ENCODE results near the gene HELZ. TPM values are rescaled to one million over a fixed set of nuclear protein-coding genes. Genes with fewer than 3 reads are reported as not detected.
"Not testable (repeated sequence)": the region's sequence is repeated elsewhere in the genome, so short reads cannot be mapped to it uniquely, and the experiment has no call there.

HELZ gene
- total RNA-seq, 1 experiment from 2014 or later = 75.0 TPM

DNA sequence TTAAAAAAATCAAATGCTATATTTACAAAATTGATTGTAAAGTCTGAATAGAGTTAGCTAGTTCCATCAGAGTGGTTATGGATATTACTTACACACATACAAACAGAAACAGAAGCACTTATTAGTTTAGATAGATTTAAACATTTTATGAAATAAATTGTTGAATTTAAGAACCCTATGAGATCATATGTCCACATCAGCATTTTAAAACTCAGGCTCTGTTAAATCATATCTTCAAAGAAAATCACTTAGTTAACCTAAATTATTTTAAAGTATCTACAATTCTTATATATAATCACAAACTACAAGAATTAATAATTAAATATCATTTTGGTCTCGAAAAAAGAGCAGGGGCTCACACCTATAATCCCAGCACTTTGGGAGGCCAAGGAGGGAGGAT lies 42.5 kb downstream of the HELZ start:
- in situ Hi-C loops (cut with HindIII; ENCODE audit: low sequenced_read_pairs) = no loop called here
- DNase-seq (ENCODE audit: low spot score) = no peak

DNA sequence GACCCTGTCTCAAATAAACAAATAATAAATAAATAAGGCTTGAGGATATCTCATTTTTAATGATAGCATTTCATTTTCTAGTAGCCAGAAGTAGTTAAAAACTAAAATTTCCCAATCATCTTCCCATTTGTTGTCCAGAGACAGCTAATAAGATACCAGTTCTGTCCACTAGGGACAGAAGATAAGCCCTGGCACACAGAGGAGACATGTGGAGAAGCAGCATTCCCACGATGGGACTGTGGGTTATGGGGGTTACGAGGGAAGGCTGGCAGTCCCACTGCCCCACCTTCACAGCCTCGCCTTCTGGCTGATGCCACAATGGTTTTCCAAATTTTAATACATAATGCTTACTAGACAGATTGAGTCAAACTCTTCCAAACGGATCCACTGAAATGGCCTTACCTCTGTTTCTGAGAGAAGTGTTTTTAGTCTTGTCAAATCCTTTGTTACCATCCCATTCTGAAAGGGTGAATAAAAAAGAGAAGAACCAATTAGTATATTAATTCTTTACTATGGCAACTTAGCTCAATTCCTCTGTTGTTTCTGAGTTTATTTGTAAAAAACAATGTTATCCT lies 44.2 kb downstream of the HELZ start:
- no peak for DNase-seq (ENCODE audit: low spot score)
- in situ Hi-C loops (cut with HindIII; ENCODE audit: low sequenced_read_pairs) = no loop called here

DNA sequence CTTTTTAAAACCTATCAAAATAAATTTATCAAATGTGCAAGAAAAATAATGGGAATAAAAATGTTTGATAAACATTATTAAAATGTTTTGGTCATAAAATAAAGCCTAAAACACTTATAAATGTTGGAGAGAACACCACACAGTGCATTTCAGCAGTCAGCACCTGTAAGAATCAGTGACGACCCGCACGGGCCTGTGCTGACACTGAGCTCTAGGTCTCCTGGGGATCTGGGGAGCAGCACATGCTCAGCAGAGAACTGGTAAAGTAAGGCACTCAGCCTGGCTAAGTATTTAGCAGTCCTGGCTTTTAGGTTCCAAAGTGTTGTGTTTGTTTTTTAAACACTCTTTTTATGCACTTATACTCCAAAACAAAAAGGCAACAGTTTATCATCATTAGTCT lies 46.9 kb downstream of the HELZ start:
- in situ Hi-C loops (cut with HindIII; ENCODE audit: low sequenced_read_pairs) = no loop called here

DNA sequence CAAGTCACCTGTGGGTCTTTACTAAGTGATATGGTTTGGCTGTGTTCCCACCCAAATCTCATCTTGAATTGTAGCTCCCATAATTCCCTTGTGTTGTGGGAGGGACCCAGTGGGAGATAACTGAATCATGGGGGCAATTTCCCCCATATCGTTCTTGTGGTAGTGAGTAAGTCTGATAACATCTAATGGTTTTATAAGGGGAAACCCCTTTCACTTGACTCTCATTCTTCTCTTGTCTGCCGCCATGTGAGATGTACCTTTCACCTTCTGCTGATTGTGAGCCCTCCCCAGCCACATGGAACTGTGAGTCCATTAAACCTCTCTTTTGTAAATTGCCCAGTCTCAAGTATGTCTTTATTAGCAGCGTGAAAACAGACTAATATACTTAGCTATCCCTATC lies 48.0 kb downstream of the HELZ start:
- in situ Hi-C loops (cut with HindIII; ENCODE audit: low sequenced_read_pairs); DNase-seq (ENCODE audit: low spot score): not testable (repeated sequence)

More for the DNA sequence above, 46.9 kb downstream of the HELZ start:
- DNase-seq (ENCODE audit: low spot score) = no peak

DNA sequence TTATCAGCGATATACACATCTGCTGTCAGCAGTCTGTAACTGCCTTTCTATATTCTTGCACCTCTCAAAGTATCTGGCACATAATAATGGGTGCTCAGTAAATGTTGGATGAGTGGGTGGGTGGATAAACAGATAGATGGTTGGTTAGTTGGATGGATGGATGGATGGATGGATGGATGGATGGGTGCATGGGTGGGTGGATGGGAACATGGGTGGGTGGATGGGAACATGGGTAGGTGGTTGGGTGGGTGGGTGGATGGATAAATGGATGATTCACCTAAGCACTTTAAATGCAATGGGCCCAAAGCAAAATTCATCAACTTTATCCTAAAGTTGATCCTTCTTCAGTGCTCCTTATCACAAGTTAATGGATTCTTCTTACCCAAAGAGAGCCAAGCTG lies 48.6 kb downstream of the HELZ start:
- in situ Hi-C loops (cut with HindIII; ENCODE audit: low sequenced_read_pairs) = no loop called here
- DNase-seq (ENCODE audit: low spot score) = no peak

DNA sequence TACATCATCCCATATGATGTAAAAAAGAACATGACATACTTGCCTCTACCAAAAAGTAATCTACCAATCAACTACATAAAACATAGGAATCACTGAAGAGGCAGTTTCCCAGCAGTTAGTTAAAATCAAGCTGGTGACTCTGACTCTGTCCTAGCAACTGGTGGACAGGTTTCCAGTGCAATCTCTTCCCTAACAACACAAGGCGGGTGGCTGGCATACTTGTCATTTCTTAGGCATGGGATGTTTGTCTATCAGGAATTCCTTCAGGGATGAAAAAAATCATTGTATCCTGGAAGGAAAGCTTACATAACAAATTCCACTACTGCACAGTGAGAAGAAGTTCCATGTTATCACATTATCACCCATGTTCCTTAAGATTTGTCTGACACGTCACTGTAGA lies 50.9 kb downstream of the HELZ start:
- no peak for DNase-seq (ENCODE audit: low spot score)
- in situ Hi-C loops (cut with HindIII; ENCODE audit: low sequenced_read_pairs) = no loop called here

DNA sequence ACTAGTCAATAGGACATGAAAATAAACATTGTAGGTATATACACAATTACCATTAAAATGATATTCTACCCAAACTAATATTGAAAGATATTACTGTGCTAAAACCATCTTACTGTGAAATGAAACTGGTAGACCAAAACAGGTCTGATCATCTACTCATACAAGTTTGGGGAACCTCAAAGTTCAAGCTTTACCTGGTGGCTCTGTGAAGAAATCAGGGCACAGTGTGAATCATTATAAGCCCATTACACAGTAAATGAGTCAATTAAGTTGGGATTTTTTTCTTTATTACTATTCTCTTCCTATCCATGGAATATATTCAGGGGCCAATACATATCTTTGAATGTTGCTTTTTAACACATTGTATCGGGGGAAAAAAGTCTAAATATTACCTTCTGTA lies 57.1 kb downstream of the HELZ start:
- no peak for DNase-seq (ENCODE audit: low spot score)
- in situ Hi-C loops (cut with HindIII; ENCODE audit: low sequenced_read_pairs) = no loop called here

DNA sequence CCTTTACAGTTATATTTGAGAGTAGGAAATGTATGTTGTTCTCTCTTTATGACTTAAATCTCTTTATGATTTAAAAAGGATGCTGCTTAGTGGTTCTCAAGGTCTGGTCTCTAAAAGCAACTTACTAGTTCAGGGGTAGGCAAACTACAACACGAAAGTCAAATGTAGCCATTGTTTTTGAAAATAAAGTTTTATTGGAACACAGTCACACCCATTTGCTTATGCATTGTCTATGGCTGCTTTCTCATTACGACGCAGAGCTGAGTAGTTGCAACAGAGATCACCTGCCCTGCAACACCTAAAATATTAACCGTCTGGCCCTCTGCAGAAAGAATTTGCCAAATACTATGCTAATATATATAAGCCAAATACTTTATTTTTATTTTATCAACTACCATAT lies 58.2 kb downstream of the HELZ start:
- DNase-seq (ENCODE audit: low spot score) = no peak
- in situ Hi-C loops (cut with HindIII; ENCODE audit: low sequenced_read_pairs) = no loop called here

DNA sequence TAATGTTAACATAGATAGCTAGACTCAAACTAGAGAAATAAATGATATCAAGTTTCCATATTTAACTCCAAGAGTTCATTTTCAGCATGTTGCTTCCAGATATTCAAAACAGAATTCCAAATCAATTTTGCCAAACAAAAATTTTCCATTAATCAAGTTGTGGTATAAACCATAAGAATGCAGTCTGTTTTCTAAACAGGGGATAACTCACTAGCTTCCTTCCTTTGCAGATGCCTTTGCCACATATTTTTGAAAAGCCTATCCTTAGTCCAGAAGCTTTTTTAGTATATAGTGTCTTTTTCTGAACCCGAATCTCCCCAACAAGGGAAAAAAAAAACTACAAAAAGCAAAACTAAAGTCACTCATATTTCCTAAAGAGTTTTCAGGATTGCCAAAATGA lies 61.5 kb downstream of the HELZ start:
- DNase-seq (ENCODE audit: low spot score) = no peak
- in situ Hi-C loops (cut with HindIII; ENCODE audit: low sequenced_read_pairs) = no loop called here

DNA sequence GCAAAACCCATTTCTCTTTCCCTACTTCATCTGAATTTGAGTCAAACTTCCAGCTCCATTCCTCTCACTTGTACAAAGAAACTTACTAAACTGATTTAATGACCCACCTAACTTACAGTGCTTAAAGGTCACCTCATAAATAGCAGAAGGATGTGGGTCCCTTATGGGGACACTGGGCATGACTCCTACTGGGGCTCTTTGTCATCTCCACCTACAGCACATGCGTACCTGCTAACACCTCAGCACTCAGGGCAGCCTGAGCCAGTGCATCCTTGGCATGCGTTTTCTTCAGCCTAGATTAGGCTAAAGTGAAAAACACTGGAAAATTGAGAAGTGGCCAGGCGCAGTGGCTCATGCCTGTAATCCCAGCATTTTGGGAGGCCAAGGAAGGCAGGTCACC lies 63.2 kb downstream of the HELZ start:
- no peak for DNase-seq (ENCODE audit: low spot score)
- in situ Hi-C loops (cut with HindIII; ENCODE audit: low sequenced_read_pairs) = no loop called here

DNA sequence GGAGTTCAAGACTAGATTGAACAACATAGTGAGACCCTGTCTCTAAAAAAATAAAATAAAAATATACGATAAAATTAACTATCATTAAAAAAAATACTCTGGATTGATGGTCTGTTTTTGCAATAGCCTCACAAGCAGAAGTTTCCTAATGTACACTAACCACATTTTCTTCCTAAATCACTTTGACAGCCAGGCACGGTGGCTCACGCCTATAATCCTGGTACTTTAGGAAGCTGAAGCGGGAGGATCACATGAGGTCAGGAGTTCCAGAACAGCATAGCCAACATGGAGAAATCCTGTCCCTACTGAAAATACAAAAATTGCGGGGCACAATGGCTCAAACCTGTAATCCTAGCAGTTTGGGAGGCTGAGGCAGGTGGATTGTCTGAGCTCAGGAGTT lies 64.7 kb downstream of the HELZ start:
- no peak for DNase-seq (ENCODE audit: low spot score)
- in situ Hi-C loops (cut with HindIII; ENCODE audit: low sequenced_read_pairs) = no loop called here

DNA sequence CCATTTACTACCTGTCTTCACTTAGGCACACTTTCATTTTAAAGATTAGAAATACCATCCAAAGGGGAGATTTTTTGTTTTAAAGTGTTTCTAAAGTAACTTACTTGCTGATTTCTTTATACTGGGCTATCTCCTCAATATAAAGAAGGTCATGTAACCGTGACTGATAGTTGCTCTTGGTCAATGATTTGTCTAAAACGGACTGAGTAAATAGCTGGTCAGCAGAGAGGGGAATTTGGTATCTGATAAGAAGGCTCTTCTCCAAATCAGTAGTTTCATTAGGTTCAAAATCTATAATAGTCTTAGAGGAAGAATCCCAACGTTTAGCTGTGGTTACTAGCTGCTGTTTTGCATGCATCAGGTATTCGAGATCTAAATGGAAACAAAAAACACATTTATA lies 66.4 kb downstream of the HELZ start:
- in situ Hi-C loops (cut with HindIII; ENCODE audit: low sequenced_read_pairs) = no loop called here
- DNase-seq (ENCODE audit: low spot score) = no peak

DNA sequence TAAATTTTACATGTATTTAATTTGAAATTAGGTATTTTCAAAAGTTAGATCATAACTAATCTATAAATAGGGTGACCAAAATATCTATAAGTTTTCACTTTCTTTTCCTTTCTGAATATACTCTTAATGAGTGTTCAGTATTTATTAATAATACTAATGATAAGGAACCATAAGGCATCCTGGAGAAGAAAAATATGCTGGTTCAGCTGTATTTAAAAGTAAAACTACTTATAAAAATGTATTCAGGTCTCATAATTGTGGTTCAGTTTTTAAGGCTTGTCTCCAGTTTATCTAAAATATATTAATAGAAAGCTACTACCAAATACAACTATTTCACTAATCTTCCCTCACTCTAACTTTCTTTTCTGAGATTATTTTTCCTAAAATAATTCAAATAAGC lies 67.3 kb downstream of the HELZ start:
- in situ Hi-C loops (cut with HindIII; ENCODE audit: low sequenced_read_pairs) = no loop called here
- no peak for DNase-seq (ENCODE audit: low spot score)

DNA sequence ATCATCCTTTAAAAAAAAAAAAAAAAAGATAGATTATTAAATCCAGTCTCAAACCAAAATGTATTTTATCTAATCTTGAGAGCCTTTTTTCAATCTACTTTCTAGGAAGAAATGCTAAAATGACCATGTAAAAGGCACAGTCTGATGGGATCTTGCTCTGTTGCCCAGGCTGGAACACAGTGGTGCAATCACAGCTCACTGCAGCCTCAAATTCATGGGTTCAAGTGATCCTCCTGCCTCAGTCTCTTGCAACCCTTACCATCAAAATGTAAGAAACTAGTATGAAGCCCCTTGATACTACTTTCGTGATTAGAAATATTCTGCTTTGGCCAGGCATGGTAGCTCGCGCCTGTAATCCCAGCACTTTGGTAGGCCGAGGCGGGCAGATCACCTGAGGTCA lies 70.8 kb downstream of the HELZ start:
- in situ Hi-C loops (cut with HindIII; ENCODE audit: low sequenced_read_pairs) = no loop called here
- no peak for DNase-seq (ENCODE audit: low spot score)

DNA sequence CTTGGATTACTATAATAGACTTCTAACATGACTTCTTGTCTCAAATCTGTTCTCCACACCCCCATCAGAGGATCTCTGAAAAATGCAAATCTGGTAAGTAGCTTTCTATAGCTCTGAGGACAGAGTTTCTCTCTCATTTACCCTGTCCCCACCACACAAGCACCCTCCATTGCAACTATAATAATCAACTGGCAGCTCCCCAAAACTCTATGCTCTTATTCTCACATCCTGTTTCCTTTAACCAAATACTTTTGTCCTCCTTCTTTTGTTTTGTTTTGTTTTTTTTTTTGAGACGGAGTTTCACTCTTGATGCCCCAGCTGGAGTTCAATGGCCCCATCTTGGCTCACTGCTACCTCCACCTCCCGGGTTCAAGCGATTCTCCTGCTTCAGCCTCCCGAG lies 73.4 kb downstream of the HELZ start:
- in situ Hi-C loops (cut with HindIII; ENCODE audit: low sequenced_read_pairs) = no loop called here
- no peak for DNase-seq (ENCODE audit: low spot score)

DNA sequence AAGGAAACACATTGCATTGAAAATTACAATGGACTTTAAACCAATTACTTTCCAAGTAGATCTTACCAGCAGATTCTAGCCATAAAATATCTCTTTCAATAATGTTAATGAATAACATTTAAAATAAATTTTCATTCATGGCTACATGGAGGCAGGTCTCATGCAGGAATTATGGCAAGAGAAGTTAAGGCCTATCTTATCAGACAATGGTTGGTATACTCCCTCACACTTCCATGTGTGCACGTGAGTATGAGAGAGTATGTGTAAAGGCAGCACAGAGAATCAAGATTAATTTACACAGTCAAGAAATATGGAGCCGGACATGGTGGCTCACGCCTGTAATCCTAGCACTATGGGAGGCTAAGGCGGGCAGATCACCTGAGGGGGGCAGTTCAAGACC lies 76.5 kb downstream of the HELZ start:
- in situ Hi-C loops (cut with HindIII; ENCODE audit: low sequenced_read_pairs) = no loop called here
- no peak for DNase-seq (ENCODE audit: low spot score)

DNA sequence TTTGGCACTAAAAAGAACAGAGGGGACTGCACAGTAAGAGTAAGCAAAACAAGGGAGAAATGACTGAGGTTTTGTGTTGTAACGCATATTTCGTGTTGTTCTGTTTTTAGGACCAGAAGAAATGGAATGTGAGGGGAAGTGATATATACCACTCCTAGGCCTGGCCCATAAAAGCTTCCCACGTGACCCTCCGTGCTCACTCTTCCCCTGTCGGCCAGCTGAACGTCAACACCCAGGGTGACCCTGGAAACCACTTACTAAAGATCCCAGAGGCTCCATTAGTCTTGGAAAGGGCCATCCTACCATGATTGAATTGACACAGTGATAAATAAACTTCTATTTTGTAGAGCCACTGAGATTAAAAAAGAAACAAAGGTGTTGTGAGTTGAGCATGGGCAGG lies 79.8 kb downstream of the HELZ start:
- DNase-seq (ENCODE audit: low spot score) = no peak
- in situ Hi-C loops (cut with HindIII; ENCODE audit: low sequenced_read_pairs) = no loop called here

DNA sequence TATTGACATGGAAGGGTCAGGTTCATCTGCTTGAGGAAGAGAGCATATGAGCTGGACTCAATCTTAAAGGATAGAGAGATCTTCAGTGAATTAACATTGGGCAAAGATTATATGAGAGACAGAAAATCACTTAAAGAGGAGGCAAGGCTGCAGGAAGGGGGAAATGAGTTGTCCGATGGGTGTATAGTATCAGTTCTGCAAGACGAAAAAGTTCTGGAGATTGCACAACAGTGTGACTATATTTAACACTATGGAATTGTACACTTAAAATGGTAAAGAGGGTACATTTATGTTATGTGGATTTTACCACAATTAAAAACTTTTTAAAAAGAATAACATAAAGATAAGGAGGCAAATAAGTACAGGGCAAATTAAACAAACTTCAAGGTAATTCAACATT lies 80.7 kb downstream of the HELZ start:
- in situ Hi-C loops (cut with HindIII; ENCODE audit: low sequenced_read_pairs) = no loop called here
- no peak for DNase-seq (ENCODE audit: low spot score)

DNA sequence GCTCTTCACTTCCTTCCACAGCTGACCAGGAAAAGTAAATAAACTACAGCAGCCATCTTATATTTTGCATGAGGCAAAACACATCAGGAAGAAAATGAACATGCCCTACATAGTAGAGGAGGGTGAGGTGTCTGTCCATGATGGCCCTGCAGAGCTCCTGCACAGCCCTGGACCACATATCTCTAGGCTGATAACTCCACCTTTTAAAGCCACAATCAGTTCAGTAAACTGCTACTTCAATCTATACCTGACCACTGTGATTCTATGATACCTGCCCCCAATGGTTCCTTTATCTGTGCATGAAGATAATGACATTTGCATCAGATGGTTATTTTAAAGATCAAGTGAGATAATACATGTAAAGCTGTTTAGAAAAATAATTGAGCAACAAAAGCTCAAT lies 82.2 kb downstream of the HELZ start:
- in situ Hi-C loops (cut with HindIII; ENCODE audit: low sequenced_read_pairs) = no loop called here
- DNase-seq (ENCODE audit: low spot score) = no peak

DNA sequence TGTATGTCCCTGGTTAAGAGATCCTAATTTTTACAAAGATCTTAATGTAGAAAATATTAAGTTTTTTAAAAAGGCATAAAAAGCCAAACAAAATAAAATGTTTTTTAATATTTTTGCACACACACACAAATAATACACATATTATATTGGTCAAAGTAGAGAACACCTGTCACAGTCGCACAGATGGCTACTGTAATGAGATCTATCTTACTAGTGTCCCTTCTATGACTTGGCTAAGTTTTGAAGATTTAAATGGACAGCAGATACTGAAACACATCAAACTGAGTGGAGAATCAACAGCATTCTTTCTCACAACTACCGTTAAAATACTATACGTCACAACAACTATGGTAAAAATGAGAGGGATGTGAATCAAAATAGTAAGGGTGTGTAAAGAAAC lies 83.4 kb downstream of the HELZ start:
- in situ Hi-C loops (cut with HindIII; ENCODE audit: low sequenced_read_pairs) = no loop called here
- DNase-seq (ENCODE audit: low spot score) = no peak

DNA sequence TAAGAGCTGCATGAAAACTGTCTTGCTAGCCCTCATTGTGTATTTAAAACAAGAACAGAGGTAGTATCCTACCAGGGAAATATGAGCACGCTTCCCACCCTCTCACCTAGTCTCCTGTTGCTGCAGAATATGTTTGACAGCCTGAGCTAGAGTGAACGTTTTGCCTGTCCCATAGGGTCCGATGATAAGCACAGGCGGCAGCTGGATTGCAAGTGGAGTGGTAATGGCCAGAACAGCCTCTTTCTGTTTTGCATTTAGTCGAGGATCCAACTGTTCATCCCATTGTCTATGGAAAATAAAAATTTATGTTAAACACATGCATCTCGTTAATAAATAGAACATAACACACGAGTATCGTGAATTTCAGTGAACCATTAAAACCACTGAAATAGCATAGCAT lies 84.2 kb downstream of the HELZ start:
- no peak for DNase-seq (ENCODE audit: low spot score)
- in situ Hi-C loops (cut with HindIII; ENCODE audit: low sequenced_read_pairs) = no loop called here

Measured in G401 (cell line).